ENCODE results near the gene CASR.

The CASR gene

DNA sequence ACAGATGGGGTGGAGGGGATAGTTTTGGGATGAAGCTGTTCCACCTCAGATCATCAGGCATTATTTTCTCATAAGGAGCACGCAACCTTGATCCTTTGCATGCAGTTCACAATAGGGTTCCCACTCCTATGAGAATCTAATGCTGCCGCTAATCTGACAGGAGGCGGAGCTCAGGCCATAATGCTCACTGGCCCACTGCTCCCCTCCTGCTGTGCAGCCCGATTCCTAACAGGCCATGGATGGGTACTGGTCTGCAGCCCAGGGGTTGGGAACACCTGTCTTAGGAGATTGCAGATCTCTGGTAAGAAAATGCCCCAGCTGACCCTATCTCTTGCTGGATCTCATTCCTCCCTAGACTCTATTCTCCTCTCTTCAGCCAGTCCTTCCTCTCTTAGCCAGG is 148.4 kb downstream of the CASR start:
- Histone ChIP-seq H3K4me3 (ENCODE audit: low read depth, low read length) (no peak overlapping the region), H3K27ac (ENCODE audit: extremely low read depth, low read depth, low read length) (no peak overlapping the region), H3K36me3 (ENCODE audit: control insufficient read depth in 2 of 2, insufficient read depth in 1 of 2, low read length in 2 of 2) (no peaks in the 10 kb centered on the region), H3K4me1 (ENCODE audit: control insufficient read depth, insufficient read depth, low read length) (no peaks in the 10 kb centered on the region), H3K9me3 (ENCODE audit: control insufficient read depth, insufficient read depth, low read depth, low read length) (no peaks in the 10 kb centered on the region)
- CTCF ChIA-PET, result no interaction called here
- TF ChIP-seq EGR2 (tag by site-specific recombination; IDR thresholded peaks at IDR 0.05; ENCODE audit: low read depth), result no peak
- POLR2A ChIA-PET, result no interaction called here

DNA sequence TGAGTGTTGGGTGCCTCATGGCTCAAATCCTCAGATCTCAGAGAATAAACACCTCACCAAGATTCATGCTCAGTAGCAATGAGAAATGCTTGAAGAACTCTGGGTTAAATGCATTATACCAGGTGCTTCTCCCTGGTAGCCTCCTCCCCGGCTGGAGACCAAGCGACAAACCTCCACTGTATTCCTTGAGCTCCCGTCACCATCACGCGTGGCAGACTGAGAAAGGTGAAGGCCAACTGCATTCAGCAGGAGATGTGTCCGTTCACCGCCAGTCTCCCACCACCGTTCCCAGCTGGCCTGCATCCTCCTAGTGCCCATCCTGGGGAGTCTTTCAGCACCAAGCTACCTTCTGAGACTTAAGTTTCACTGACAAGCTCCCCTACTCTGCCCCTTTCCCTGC is 149.1 kb downstream of the CASR start:
- POLR2A ChIA-PET, result no interaction called here
- TF ChIP-seq ZNF366 (tag by site-specific recombination; conservative IDR thresholded peaks at IDR 0.05) (no peak), ZNF600 (tag by site-specific recombination; IDR thresholded peaks at IDR 0.05) (no peak), ZBTB7A (tag by site-specific recombination; IDR thresholded peaks at IDR 0.05; ENCODE audit: low read depth) (no peak), ZNF202 (tag by site-specific recombination; IDR thresholded peaks at IDR 0.05; ENCODE audit: borderline replicate concordance) (no peak), ZNF785 (tag by site-specific recombination; IDR thresholded peaks at IDR 0.05) (no peak), RBAK (tag by site-specific recombination; IDR thresholded peaks at IDR 0.05) (no peak), MYNN (tag by site-specific recombination; IDR thresholded peaks at IDR 0.05; ENCODE audit: borderline replicate concordance) (no peak), IKZF3 (tag by site-specific recombination; IDR thresholded peaks at IDR 0.05) (no peak), KLF9 (tag by site-specific recombination; IDR thresholded peaks at IDR 0.05; ENCODE audit: low read depth) (no peak), ZNF791 (tag by site-specific recombination; IDR thresholded peaks at IDR 0.05) (no peak)
- TF ChIP-seq, protein P1, sequence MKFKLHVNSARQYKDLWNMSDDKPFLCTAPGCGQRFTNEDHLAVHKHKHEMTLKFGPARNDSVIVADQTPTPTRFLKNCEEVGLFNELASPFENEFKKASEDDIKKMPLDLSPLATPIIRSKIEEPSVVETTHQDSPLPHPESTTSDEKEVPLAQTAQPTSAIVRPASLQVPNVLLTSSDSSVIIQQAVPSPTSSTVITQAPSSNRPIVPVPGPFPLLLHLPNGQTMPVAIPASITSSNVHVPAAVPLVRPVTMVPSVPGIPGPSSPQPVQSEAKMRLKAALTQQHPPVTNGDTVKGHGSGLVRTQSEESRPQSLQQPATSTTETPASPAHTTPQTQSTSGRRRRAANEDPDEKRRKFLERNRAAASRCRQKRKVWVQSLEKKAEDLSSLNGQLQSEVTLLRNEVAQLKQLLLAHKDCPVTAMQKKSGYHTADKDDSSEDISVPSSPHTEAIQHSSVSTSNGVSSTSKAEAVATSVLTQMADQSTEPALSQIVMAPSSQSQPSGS (tag by site-specific recombination; IDR thresholded peaks at IDR 0.05; ENCODE audit: low read depth), result no peak
- TF ChIP-seq, protein P2, sequence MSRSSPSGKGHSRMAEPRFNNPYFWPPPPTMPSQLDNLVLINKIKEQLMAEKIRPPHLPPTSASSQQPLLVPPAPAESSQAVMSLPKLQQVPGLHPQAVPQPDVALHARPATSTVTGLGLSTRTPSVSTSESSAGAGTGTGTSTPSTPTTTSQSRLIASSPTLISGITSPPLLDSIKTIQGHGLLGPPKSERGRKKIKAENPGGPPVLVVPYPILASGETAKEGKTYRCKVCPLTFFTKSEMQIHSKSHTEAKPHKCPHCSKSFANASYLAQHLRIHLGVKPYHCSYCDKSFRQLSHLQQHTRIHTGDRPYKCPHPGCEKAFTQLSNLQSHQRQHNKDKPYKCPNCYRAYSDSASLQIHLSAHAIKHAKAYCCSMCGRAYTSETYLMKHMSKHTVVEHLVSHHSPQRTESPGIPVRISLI (tag by site-specific recombination; IDR thresholded peaks at IDR 0.05), result no peak
- TF ChIP-seq, protein P3, sequence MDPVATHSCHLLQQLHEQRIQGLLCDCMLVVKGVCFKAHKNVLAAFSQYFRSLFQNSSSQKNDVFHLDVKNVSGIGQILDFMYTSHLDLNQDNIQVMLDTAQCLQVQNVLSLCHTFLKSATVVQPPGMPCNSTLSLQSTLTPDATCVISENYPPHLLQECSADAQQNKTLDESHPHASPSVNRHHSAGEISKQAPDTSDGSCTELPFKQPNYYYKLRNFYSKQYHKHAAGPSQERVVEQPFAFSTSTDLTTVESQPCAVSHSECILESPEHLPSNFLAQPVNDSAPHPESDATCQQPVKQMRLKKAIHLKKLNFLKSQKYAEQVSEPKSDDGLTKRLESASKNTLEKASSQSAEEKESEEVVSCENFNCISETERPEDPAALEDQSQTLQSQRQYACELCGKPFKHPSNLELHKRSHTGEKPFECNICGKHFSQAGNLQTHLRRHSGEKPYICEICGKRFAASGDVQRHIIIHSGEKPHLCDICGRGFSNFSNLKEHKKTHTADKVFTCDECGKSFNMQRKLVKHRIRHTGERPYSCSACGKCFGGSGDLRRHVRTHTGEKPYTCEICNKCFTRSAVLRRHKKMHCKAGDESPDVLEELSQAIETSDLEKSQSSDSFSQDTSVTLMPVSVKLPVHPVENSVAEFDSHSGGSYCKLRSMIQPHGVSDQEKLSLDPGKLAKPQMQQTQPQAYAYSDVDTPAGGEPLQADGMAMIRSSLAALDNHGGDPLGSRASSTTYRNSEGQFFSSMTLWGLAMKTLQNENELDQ (tag by site-specific recombination; IDR thresholded peaks at IDR 0.05; ENCODE audit: low read depth), result no peak
- TF ChIP-seq, protein P4, sequence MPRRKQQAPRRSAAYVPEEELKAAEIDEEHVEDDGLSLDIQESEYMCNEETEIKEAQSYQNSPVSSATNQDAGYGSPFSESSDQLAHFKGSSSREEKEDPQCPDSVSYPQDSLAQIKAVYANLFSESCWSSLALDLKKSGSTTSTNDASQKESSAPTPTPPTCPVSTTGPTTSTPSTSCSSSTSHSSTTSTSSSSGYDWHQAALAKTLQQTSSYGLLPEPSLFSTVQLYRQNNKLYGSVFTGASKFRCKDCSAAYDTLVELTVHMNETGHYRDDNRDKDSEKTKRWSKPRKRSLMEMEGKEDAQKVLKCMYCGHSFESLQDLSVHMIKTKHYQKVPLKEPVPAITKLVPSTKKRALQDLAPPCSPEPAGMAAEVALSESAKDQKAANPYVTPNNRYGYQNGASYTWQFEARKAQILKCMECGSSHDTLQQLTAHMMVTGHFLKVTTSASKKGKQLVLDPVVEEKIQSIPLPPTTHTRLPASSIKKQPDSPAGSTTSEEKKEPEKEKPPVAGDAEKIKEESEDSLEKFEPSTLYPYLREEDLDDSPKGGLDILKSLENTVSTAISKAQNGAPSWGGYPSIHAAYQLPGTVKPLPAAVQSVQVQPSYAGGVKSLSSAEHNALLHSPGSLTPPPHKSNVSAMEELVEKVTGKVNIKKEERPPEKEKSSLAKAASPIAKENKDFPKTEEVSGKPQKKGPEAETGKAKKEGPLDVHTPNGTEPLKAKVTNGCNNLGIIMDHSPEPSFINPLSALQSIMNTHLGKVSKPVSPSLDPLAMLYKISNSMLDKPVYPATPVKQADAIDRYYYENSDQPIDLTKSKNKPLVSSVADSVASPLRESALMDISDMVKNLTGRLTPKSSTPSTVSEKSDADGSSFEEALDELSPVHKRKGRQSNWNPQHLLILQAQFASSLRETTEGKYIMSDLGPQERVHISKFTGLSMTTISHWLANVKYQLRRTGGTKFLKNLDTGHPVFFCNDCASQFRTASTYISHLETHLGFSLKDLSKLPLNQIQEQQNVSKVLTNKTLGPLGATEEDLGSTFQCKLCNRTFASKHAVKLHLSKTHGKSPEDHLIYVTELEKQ (tag by site-specific recombination; IDR thresholded peaks at IDR 0.05; ENCODE audit: borderline replicate concordance), result no peak

More for the DNA sequence above, 149.1 kb downstream of the CASR start:
- Histone ChIP-seq H3K36me3 (ENCODE audit: control insufficient read depth in 2 of 2, insufficient read depth in 1 of 2, low read length in 2 of 2) (no peaks in the 10 kb centered on the region), H3K4me1 (ENCODE audit: control insufficient read depth, insufficient read depth, low read length) (no peaks in the 10 kb centered on the region), H3K4me3 (ENCODE audit: low read depth, low read length) (no peak overlapping the region), H3K9me3 (ENCODE audit: control insufficient read depth, insufficient read depth, low read depth, low read length) (no peaks in the 10 kb centered on the region), H3K27ac (ENCODE audit: extremely low read depth, low read depth, low read length) (no peak overlapping the region)
- CTCF ChIA-PET, result no interaction called here
